Measurements from ENCODE around the gene EIF2S2.

DNA sequence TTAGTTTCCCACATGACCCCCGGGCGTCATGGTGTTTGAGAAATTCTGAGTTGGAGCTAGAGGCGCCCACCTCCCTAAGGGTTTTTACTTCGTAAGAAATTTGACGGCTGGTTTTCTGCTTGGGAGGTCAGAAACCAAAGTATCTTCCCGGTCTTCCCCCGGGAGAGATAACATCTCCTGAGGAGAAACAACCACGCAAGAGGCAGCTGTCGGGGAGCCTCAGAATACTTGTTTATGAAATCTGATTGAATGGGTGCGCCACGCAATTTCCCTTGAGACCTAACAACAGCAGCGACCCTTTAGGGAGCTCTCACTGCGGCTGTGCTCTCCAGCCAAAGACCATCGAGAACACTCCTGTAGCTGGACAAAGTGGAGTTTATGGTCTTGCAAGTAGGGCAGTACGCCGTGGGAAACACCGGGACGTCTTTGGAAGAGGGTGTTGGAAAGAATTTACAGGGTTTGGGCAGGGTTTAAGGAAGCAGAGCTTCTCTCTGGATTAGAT is 608 bp upstream of the EIF2S2 start:
- TF ChIP-seq, protein P1, sequence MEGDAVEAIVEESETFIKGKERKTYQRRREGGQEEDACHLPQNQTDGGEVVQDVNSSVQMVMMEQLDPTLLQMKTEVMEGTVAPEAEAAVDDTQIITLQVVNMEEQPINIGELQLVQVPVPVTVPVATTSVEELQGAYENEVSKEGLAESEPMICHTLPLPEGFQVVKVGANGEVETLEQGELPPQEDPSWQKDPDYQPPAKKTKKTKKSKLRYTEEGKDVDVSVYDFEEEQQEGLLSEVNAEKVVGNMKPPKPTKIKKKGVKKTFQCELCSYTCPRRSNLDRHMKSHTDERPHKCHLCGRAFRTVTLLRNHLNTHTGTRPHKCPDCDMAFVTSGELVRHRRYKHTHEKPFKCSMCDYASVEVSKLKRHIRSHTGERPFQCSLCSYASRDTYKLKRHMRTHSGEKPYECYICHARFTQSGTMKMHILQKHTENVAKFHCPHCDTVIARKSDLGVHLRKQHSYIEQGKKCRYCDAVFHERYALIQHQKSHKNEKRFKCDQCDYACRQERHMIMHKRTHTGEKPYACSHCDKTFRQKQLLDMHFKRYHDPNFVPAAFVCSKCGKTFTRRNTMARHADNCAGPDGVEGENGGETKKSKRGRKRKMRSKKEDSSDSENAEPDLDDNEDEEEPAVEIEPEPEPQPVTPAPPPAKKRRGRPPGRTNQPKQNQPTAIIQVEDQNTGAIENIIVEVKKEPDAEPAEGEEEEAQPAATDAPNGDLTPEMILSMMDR (IDR thresholded peaks at IDR 0.05), result no peak
- TF ChIP-seq POLR2A (IDR thresholded peaks at IDR 0.05), result no peak

Data from body of pancreas (tissue), 4 donors.